ENCODE measurements around the gene PSMF1. TPM values are rescaled to one million over a fixed set of nuclear protein-coding genes. Genes with fewer than 3 reads are reported as not detected.

The PSMF1 gene
- total RNA-seq, 1 donor from 2014 or later: 131 TPM

DNA sequence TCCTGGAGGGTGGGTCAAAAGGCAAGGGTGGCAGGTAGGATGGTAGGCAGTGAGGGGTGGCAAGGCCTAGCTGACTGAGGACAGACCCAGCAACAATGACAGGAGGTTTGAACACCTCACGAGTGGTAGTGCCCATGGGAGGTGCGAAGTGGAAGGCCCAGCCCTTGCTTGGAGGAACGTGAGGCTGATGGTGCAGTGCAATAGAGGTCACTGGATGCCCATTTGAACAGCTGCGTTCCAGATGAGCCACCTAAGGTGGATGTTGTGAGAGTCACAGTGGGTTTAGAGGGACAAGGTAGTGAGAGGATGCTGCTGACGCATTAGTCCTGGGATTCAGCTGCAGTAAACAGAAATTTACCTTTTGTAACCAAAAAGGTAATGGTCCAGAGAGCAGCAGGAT, 50.8 kb downstream of the PSMF1 start:
- intact Hi-C loops (cut with DNase I): no loop called here
- Histone ChIP-seq H3K36me3 (peaks cover 92% of the 10 kb centered on the region), H3K27me3 (ENCODE audit: low read depth) (no peaks in the 10 kb centered on the region), H3K4me3 (no peak overlapping the region), H3K9me3 (no peaks in the 10 kb centered on the region), H3K27ac (no peak overlapping the region), H3K4me1 (no peaks in the 10 kb centered on the region)
- ATAC-seq (no peak), DNase-seq (no peak)
- no peak for TF ChIP-seq CTCF (IDR thresholded peaks at IDR 0.05)

DNA sequence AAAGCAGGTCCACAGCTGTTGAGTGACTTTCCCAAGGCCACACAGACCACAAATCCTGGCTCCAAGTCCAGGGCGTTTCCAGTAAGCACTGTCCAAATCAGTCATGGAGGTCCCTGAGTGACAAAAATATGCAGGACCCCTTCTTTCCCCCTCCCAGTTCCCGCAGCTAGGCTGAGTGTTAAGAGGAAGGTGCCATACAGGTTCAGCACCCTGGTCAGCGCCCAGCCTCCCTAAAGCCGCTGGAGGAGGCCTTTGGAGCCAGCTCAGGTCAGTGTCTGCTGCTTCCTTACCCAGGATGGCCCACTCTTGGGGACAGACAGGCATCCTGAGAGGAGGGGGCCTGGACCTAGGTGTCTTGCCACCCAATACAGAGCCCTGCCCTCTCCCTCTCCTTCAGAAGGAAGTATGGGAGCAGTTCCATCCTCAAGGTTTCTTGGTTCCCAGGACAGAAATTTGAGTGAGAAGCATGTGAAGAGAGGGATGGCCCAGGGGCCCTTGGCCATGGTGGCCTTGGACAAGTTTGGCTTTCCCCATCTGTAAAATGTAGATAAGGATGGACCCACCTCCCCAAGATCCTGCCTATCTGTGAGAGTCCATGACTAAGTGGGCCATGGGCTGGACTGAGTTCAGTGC, 53.2 kb downstream of the PSMF1 start:
- Histone ChIP-seq H3K27ac (no peak overlapping the region), H3K4me1 (no peaks in the 10 kb centered on the region), H3K9me3 (no peaks in the 10 kb centered on the region), H3K36me3 (peaks cover 82% of the 10 kb centered on the region), H3K27me3 (ENCODE audit: low read depth) (no peaks in the 10 kb centered on the region), H3K4me3 (no peak overlapping the region)
- TF ChIP-seq CTCF (IDR thresholded peaks at IDR 0.05): no peak
- intact Hi-C loops (cut with DNase I): no loop called here
- DNase-seq (no peak), ATAC-seq (no peak)

GRCh38 chr20:1173698-1174097, 55.3 kb downstream of the PSMF1 start:
- Histone ChIP-seq H3K27me3 (ENCODE audit: low read depth) (no peaks in the 10 kb centered on the region), H3K27ac (no peak overlapping the region), H3K9me3 (no peaks in the 10 kb centered on the region), H3K36me3 (peaks cover 66% of the 10 kb centered on the region), H3K4me3 (no peak overlapping the region), H3K4me1 (no peaks in the 10 kb centered on the region)
- DNase-seq (no peak), ATAC-seq (no peak)
- intact Hi-C loops (cut with DNase I): no loop called here
- TF ChIP-seq CTCF (IDR thresholded peaks at IDR 0.05): no peak

GRCh38 chr20:1174787-1175186, 56.4 kb downstream of the PSMF1 start:
- Histone ChIP-seq H3K36me3 (peaks cover 55% of the 10 kb centered on the region), H3K9me3 (no peaks in the 10 kb centered on the region), H3K27me3 (ENCODE audit: low read depth) (no peaks in the 10 kb centered on the region), H3K27ac (no peak overlapping the region), H3K4me1 (no peaks in the 10 kb centered on the region), H3K4me3 (no peak overlapping the region)
- TF ChIP-seq CTCF (IDR thresholded peaks at IDR 0.05): no peak
- intact Hi-C loops (cut with DNase I): no loop called here
- DNase-seq (no peak), ATAC-seq (no peak)

DNA sequence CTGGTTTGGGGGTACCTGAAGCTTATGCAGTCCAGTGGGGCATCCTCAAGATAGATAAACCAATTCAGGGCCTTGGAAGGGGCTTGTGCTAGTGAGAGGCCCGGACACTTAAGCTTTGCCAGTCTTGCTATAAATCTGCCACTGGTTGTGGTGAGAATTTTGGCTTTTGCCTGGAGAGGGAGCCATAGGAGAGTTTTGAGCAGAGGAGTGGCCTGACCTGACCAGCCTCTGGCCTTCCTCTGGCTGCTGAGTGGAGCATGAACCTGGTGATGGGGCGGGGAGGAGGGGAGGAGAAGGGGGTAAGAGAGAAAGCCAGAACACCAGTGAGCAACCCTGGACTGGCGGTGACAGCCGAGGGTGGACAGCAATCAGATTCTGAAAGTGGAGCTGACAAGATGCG, 59.3 kb downstream of the PSMF1 start:
- intact Hi-C loops (cut with DNase I): no loop called here
- Histone ChIP-seq H3K4me3 (no peak overlapping the region), H3K9me3 (no peaks in the 10 kb centered on the region), H3K27me3 (ENCODE audit: low read depth) (no peaks in the 10 kb centered on the region), H3K27ac (no peak overlapping the region), H3K36me3 (peaks cover 34% of the 10 kb centered on the region), H3K4me1 (no peaks in the 10 kb centered on the region)
- DNase-seq (no peak), ATAC-seq (peak in 1 of 2 donors; percentile 17)
- no peak for TF ChIP-seq CTCF (IDR thresholded peaks at IDR 0.05)
